Liver (tissue), 3 donors: ENCODE data around the gene TIPRL.

Experiments used
- FOXA1 ChIP-seq: IDR thresholded peaks from 2 replicates; pipeline ENCODE4 v1.6.1; 2016; ENCODE audit warnings: antibody characterized with exemption
- SP1 ChIP-seq: IDR thresholded peaks from 2 replicates; pipeline ENCODE4 v1.6.1; 2018; ENCODE audit warnings: antibody characterized with exemption, mild to moderate bottlenecking
- TF ChIP-seq, protein P1 (sequence below): fragments of 150-350 bp; IDR thresholded peaks from 2 replicates; pipeline ENCODE4 v1.5.1; 2017; ENCODE audit warnings: improper control_type of control experiment, low read depth, low read length; ENCODE audit not compliant: missing input control
- TF ChIP-seq, protein P2 (sequence below): IDR thresholded peaks from 2 replicates; pipeline ENCODE4 v1.6.1; 2016; ENCODE audit warnings: antibody characterized with exemption, mild to moderate bottlenecking
- donor health status: healthy.
- donor health status: healthy.

DNA sequence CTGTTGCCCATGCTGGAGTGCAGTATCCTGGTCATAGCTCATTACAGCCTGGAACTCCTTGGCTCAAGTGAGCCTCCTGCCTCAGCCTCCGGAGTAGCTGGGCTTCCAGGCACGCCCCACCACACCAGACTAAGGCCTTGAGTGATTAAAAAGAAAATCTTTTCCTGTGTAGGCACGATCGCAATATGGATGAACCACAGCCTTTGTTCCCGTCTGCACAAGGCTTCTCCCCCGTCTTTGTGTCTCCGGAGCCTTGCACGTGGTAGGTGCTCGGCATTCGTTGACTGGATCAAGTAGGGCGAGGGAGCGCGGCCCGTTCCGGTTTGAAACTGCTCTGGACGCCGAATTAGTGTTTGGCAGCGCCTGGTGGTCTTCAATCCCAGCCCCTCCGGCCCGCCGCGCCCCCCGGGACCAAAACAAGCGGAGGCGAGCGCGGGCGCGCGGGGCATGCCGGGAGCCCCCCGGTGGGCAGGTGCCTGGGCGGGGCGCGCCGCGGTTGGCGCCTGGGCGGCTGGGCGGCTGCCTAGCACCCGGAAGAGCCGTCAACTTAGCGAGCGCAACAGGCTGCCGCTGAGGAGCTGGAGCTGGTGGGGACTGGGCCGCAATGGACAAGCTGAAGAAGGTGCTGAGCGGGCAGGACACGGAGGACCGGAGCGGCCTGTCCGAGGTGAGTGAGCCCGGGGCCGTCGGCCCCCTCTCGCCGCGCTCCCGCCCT, 46.9 kb downstream of the TIPRL start, which contains the start of gene SFT2D2:
- TF ChIP-seq SP1: no peak
- TF ChIP-seq, protein P1, sequence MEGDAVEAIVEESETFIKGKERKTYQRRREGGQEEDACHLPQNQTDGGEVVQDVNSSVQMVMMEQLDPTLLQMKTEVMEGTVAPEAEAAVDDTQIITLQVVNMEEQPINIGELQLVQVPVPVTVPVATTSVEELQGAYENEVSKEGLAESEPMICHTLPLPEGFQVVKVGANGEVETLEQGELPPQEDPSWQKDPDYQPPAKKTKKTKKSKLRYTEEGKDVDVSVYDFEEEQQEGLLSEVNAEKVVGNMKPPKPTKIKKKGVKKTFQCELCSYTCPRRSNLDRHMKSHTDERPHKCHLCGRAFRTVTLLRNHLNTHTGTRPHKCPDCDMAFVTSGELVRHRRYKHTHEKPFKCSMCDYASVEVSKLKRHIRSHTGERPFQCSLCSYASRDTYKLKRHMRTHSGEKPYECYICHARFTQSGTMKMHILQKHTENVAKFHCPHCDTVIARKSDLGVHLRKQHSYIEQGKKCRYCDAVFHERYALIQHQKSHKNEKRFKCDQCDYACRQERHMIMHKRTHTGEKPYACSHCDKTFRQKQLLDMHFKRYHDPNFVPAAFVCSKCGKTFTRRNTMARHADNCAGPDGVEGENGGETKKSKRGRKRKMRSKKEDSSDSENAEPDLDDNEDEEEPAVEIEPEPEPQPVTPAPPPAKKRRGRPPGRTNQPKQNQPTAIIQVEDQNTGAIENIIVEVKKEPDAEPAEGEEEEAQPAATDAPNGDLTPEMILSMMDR: no peak
- TF ChIP-seq FOXA1: no peak
- TF ChIP-seq, protein P2, sequence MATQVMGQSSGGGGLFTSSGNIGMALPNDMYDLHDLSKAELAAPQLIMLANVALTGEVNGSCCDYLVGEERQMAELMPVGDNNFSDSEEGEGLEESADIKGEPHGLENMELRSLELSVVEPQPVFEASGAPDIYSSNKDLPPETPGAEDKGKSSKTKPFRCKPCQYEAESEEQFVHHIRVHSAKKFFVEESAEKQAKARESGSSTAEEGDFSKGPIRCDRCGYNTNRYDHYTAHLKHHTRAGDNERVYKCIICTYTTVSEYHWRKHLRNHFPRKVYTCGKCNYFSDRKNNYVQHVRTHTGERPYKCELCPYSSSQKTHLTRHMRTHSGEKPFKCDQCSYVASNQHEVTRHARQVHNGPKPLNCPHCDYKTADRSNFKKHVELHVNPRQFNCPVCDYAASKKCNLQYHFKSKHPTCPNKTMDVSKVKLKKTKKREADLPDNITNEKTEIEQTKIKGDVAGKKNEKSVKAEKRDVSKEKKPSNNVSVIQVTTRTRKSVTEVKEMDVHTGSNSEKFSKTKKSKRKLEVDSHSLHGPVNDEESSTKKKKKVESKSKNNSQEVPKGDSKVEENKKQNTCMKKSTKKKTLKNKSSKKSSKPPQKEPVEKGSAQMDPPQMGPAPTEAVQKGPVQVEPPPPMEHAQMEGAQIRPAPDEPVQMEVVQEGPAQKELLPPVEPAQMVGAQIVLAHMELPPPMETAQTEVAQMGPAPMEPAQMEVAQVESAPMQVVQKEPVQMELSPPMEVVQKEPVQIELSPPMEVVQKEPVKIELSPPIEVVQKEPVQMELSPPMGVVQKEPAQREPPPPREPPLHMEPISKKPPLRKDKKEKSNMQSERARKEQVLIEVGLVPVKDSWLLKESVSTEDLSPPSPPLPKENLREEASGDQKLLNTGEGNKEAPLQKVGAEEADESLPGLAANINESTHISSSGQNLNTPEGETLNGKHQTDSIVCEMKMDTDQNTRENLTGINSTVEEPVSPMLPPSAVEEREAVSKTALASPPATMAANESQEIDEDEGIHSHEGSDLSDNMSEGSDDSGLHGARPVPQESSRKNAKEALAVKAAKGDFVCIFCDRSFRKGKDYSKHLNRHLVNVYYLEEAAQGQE: no peak
